LNCAP (cell line): ENCODE measurements around the gene EIF4A2.

Experiments used
- TF ChIP-seq, protein P1 (sequence below): fragments of 450-650 bp; IDR thresholded peaks from 2 replicates; pipeline ENCODE4 v1.5.1; 2017; ENCODE audit warnings: mild to moderate bottlenecking

Gene EIF4A2

DNA sequence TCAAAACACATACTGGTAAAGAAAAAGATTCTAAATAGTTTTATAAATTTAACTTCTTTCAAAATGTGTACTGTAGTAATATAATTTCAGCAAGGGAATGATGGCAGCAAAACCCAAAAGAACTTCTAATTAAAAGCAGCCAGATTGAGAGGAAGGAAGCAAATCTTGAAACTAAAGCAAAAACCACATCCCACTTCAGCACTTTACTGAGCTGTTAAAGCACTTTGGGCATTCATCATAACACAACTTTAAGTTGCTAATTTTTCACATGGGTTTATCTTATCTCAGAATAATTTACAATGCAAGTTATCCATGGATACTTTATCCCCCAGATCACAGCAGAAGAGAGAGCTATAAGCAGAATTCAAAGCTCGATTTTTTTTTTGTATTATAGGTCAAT lies 16.9 kb downstream of the EIF4A2 start:
- TF ChIP-seq, protein P1, sequence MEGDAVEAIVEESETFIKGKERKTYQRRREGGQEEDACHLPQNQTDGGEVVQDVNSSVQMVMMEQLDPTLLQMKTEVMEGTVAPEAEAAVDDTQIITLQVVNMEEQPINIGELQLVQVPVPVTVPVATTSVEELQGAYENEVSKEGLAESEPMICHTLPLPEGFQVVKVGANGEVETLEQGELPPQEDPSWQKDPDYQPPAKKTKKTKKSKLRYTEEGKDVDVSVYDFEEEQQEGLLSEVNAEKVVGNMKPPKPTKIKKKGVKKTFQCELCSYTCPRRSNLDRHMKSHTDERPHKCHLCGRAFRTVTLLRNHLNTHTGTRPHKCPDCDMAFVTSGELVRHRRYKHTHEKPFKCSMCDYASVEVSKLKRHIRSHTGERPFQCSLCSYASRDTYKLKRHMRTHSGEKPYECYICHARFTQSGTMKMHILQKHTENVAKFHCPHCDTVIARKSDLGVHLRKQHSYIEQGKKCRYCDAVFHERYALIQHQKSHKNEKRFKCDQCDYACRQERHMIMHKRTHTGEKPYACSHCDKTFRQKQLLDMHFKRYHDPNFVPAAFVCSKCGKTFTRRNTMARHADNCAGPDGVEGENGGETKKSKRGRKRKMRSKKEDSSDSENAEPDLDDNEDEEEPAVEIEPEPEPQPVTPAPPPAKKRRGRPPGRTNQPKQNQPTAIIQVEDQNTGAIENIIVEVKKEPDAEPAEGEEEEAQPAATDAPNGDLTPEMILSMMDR = no peak

DNA sequence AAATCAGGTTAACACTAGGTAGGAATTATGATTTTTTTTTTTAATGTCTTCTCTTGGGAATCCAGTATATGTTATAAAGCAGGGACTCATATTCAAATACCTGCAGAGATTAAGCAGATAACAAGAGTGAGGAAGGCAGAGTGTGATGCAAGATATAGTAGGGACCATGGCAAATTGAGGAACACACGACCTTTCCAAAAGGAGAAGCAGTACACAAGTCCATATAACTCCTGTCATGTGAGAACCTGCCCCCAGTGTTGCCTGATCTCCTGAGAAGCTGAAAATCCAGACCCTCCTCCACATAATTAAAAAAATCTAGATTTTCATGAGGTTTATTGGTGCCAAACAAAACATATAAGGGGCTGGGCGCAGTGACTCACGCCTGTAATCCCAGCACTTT lies 19.3 kb downstream of the EIF4A2 start:
- TF ChIP-seq, protein P1 = no peak

DNA sequence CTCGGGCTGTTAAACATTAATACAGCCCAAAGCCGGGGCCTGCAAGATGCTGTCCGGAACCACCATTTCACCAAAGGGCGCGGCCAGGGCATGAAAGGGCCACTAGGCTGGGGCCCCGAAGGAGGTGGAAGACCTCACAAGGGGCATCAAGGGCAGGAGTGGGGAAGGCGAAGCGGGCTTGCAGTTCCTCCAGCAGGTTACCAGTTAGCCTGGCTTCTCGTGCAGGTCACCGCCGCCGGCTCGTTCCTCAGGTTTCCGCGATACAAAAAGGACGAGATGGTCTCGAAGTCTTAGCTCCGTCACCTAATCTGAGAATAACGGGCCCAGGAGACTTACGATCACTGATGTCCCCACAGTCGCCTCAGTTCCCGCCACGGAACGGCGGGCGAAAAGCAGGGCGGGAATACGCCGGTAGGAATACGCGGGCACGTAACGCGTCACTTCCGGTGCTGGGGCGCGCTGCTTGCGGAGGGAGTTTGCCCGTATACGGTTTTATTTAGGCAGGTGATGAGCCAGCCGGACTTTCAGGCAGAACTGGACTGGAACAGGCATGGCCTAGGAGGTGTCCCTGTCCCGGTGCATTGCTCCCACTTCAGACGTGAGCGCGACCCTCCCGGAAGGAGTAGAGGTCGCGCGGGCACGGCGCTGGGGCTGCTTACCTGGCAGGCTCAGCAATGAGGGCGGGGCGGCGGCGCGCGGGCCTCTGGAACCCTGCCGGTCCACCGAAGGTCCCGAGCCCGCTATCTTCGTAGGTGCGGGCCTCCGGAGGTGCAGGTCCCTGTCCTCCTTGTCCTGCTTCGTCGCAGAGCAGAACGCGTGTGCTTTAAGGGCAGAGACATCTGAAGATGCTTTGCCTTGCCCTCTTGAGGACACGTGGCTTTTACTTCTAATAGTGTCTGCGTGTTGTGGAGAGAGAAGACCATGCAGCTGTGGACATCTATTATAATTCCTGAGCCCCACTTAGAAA lies 23.0 kb downstream of the EIF4A2 start, which contains the start of gene RFC4:
TSS of gene RFC4 (minus strand) at position 394 of the 967 bp plus-strand sequence. CDS start 1,769 bp downstream, outside the sequence.
- TF ChIP-seq, protein P1 = no peak

DNA sequence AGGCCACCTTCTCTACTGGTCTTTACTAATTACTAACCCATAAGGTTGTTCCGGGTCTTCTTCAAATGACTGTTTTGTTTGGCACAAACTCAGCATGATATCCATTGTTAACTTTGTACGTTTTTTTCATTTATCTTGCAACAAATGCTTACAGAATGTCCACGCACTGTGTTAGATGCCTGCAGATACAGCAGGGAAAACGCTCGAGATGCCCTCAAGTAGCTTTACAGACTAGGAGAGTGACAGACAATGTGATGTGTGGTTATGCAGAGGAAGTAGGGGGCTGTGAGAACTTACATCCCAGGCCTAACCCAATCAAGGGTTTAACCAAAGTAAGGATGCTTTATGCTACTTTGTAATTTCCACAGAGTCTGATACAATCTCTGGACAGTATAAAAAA lies 23.9 kb downstream of the EIF4A2 start:
- TF ChIP-seq, protein P1 = no peak

DNA sequence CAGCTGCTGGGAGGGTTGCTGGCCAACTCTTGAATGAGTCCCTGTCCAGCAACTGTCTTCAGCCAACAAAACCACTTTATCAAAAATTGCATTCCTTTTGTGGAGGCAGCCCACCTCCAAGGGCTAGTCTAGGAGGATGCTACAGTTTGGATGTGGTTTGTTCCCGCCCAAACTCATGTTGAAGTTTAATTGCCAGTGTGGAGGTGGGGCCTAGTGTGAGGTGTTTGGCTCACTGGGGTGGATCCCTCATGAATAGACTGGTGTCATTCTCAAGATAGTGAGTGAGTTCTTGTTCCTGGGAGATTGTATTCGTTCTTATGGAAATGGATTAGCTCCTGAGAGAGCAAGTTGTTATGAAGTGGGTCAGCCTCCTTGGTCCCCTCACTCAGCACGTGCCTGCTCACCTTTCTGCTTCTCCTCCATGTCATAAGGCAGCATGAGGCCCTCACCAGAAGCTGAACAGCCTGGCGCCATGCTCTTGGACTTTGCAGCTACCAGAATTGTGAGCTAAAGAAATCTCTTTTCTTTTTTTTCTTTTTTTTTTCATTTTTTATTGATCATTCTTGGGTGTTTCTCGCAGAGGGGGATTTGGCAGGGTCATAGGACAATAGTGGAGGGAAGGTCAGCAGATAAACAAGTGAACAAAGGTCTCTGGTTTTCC lies 27.1 kb downstream of the EIF4A2 start:
- TF ChIP-seq, protein P1 = no peak

DNA sequence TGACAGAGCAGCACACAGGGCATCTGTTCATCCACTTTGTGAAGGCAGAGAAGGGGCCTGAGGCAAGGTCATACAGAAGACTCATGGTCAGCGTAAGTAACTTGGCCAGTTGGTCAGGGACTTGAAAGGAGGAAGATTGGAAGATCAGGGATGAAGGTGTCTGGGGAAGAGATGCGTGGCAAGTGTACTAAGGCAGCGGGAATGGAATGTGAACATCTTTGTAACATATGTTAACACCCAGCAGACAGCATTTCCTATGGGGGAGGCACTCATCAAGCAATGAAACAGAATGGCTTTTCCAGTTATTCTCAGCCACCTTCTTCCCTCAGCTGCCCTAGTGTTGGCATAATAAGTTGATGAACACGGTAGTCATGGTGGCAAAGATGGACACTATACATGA lies 30.7 kb downstream of the EIF4A2 start:
- TF ChIP-seq, protein P1 = no peak

DNA sequence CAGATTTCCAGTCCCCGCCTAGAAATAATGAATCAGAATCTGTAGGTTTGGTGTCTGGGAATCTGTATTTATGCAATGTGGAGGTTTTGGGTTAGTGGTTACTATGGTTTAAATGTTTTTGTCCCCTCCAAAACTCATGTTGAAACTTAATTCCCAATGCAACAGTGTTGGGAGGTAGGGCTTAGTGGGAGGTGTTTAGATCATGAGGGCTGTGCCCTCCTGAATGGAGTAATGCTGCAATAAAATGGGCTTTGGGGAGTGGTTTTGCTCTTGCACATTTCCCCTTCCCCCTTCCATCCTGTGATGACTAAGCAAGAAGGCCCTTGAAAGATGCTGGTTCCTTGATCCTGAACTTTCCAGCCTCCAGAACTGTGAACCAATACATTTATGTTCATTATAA lies 32.1 kb downstream of the EIF4A2 start:
- TF ChIP-seq, protein P1 = no peak
